ENCODE data around the gene PBX1.

Gene PBX1

DNA sequence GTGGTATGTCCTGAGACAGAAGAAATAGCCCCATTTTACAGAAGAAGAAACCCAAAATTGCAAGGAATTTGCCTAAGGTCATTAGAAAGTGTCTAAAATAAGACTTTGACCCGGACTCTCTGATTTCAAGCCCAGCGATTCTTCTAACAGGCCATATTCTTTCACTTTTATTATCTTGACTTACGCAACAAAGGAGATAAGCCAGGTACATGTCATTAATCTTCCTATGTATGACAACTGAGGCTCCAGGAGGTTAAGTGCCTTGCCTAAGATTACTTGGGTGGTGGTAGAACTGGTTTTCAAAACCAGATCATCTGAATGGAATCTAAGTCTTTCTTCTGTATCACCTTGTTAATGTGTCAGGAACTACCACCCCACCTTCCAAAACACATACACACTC lies 124.3 kb downstream of the PBX1 start:
- no peaks in the 10 kb centered on the region for H3K79me2 ChIP-seq (ENCODE audit: insufficient read depth, low read length)

GRCh38 chr1:164685266-164686035 lies 126.5 kb downstream of the PBX1 start:
- no peak overlapping the region for H3K4me2 ChIP-seq (ENCODE audit: insufficient read depth, low read length)
- H3K4me1 ChIP-seq (ENCODE audit: insufficient read depth, low read length), result no peaks in the 10 kb centered on the region
- no peak for DNase-seq
- no peaks in the 10 kb centered on the region for H4K20me1 ChIP-seq (ENCODE audit: insufficient read depth, low read length)
- no peak overlapping the region for H3K4me3 ChIP-seq (ENCODE audit: low read depth in 1 of 2, low read length in 2 of 2)
- no peak overlapping the region for H3K9ac ChIP-seq (ENCODE audit: low read depth, low read length)
- no peaks in the 10 kb centered on the region for H3K79me2 ChIP-seq (ENCODE audit: insufficient read depth, low read length)
- ATAC-seq (ENCODE audit: insufficient read depth, low read depth), result no peak
- TF ChIP-seq, protein P1, sequence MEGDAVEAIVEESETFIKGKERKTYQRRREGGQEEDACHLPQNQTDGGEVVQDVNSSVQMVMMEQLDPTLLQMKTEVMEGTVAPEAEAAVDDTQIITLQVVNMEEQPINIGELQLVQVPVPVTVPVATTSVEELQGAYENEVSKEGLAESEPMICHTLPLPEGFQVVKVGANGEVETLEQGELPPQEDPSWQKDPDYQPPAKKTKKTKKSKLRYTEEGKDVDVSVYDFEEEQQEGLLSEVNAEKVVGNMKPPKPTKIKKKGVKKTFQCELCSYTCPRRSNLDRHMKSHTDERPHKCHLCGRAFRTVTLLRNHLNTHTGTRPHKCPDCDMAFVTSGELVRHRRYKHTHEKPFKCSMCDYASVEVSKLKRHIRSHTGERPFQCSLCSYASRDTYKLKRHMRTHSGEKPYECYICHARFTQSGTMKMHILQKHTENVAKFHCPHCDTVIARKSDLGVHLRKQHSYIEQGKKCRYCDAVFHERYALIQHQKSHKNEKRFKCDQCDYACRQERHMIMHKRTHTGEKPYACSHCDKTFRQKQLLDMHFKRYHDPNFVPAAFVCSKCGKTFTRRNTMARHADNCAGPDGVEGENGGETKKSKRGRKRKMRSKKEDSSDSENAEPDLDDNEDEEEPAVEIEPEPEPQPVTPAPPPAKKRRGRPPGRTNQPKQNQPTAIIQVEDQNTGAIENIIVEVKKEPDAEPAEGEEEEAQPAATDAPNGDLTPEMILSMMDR (IDR thresholded peaks at IDR 0.05; ENCODE audit: borderline replicate concordance, extremely low read depth, low read length, poor library complexity, severe bottlenecking), result no peak
- no peak for TF ChIP-seq EZH2 (IDR thresholded peaks at IDR 0.05; ENCODE audit: borderline replicate concordance, low read depth, low read length, severe bottlenecking)
- H3K36me3 ChIP-seq (ENCODE audit: insufficient read depth, low read length), result no peaks in the 10 kb centered on the region
- H3K27ac ChIP-seq (ENCODE audit: low read length), result no peak overlapping the region
- no peak overlapping the region for H2AFZ ChIP-seq (ENCODE audit: low read depth, low read length)
- no peaks in the 10 kb centered on the region for H3K9me3 ChIP-seq (ENCODE audit: insufficient read depth, low read length, severe bottlenecking)
- H3K27me3 ChIP-seq (ENCODE audit: insufficient read depth, low read length, poor library complexity), result peaks cover 11% of the 10 kb centered on the region

More for the DNA sequence above, 124.3 kb downstream of the PBX1 start:
- Histone ChIP-seq H3K4me2 (ENCODE audit: insufficient read depth, low read length) (no peak overlapping the region), H3K9me3 (ENCODE audit: insufficient read depth, low read length, severe bottlenecking) (no peaks in the 10 kb centered on the region), H3K9ac (ENCODE audit: low read depth, low read length) (no peak overlapping the region), H3K27me3 (ENCODE audit: insufficient read depth, low read length, poor library complexity) (peaks cover 11% of the 10 kb centered on the region), H2AFZ (ENCODE audit: low read depth, low read length) (no peak overlapping the region), H3K4me3 (ENCODE audit: low read depth in 1 of 2, low read length in 2 of 2) (no peak overlapping the region), H3K36me3 (ENCODE audit: insufficient read depth, low read length) (no peaks in the 10 kb centered on the region), H4K20me1 (ENCODE audit: insufficient read depth, low read length) (no peaks in the 10 kb centered on the region), H3K4me1 (ENCODE audit: insufficient read depth, low read length) (no peaks in the 10 kb centered on the region), H3K27ac (ENCODE audit: low read length) (no peak overlapping the region)
- ATAC-seq (ENCODE audit: insufficient read depth, low read depth), result no peak
- no peak for DNase-seq
- TF ChIP-seq, protein P1 (IDR thresholded peaks at IDR 0.05; ENCODE audit: borderline replicate concordance, extremely low read depth, low read length, poor library complexity, severe bottlenecking), result no peak
- TF ChIP-seq EZH2 (IDR thresholded peaks at IDR 0.05; ENCODE audit: borderline replicate concordance, low read depth, low read length, severe bottlenecking), result no peak

DNA sequence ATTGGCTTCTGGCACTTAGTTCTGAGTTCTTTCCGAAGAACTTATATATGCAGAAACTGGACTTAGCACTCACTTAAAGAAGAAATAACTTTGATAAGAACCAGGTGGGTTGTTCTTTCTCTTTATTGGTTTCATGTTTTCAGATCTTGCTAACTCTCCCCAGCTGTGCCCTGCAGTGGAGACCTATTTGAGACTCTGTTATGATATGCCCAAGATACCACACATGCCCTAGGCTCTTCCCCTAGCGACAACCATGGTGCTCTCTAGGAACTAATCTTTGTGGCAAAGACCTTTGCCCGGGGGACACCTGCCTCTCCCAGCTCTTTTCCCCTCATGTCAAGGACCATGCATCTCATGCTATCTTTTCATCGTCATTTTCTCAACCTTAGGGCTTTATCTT lies 128.8 kb downstream of the PBX1 start:
- no peak overlapping the region for H3K4me2 ChIP-seq (ENCODE audit: insufficient read depth, low read length)
- no peak overlapping the region for H3K27ac ChIP-seq (ENCODE audit: low read length)
- DNase-seq (no peak), ATAC-seq (ENCODE audit: insufficient read depth, low read depth) (no peak)
- peaks cover 7% of the 10 kb centered on the region for H3K27me3 ChIP-seq (ENCODE audit: insufficient read depth, low read length, poor library complexity)
- no peaks in the 10 kb centered on the region for H4K20me1 ChIP-seq (ENCODE audit: insufficient read depth, low read length)
- H3K9me3 ChIP-seq (ENCODE audit: insufficient read depth, low read length, severe bottlenecking), result no peaks in the 10 kb centered on the region
- no peaks in the 10 kb centered on the region for H3K36me3 ChIP-seq (ENCODE audit: insufficient read depth, low read length)
- H2AFZ ChIP-seq (ENCODE audit: low read depth, low read length), result no peak overlapping the region
- H3K79me2 ChIP-seq (ENCODE audit: insufficient read depth, low read length), result no peaks in the 10 kb centered on the region
- no peak overlapping the region for H3K4me3 ChIP-seq (ENCODE audit: low read depth in 1 of 2, low read length in 2 of 2)
- no peaks in the 10 kb centered on the region for H3K4me1 ChIP-seq (ENCODE audit: insufficient read depth, low read length)
- no peak for TF ChIP-seq EZH2 (IDR thresholded peaks at IDR 0.05; ENCODE audit: borderline replicate concordance, low read depth, low read length, severe bottlenecking)
- TF ChIP-seq, protein P1 (IDR thresholded peaks at IDR 0.05; ENCODE audit: borderline replicate concordance, extremely low read depth, low read length, poor library complexity, severe bottlenecking), result no peak
- H3K9ac ChIP-seq (ENCODE audit: low read depth, low read length), result no peak overlapping the region

Data from DND-41 (cell line).